ENCODE results near the gene B3GLCT. TPM values are rescaled to one million over a fixed set of nuclear protein-coding genes. Genes with fewer than 3 reads are reported as not detected.

The B3GLCT gene
- total RNA-seq, 4 donors from 2014 or later, result 1.6 to 5.7 (median 3.9) TPM

DNA sequence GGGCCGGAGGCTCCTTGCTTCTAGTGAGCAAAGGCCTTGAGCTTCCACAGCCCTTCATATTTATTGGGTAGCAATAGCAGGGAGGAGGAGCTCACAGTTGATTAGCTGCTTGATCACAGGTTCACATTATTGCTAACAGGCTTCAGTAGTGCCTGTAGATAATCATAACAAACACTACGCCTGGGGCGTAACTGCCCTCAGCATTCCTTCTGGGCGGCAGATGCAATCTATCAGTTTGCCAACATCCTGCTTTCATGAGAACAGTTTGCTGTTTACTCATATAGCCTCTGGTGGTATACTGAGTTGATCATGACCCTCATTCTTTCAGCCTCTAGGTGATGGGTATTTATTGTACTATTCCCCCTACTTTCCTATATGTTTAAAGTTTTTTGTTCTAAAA, 149.4 kb downstream of the B3GLCT start:
- Histone ChIP-seq H3K4me3 (no peak overlapping the region), H3K27me3 (peaks cover 10% of the 10 kb centered on the region), H3K27ac (no peak overlapping the region), H3K4me1 (no peaks in the 10 kb centered on the region), H3K9me3 (no peaks in the 10 kb centered on the region), H3K36me3 (no peaks in the 10 kb centered on the region)
- no peak for DNase-seq
- 60 to 82% methylated on average over 1 to 4 of the region's 4 CpGs for WGBS, 2 donors (ENCODE audit: low coverage in 1 of 2)
- in situ Hi-C loops (cut with MboI; ENCODE audit: low pct_ligation_motif_present in 1 of 4, low pct_unique_long_range_greater_than_20kb in 1 of 4, low sequenced_read_pairs in 3 of 4), result no loop called here
- no peak for TF ChIP-seq EP300 (IDR thresholded peaks at IDR 0.05; ENCODE audit: low read depth)
- no peak for TF ChIP-seq POLR2A (IDR thresholded peaks at IDR 0.05)
- no peak for TF ChIP-seq POLR2AphosphoS5 (IDR thresholded peaks at IDR 0.05)
- TF ChIP-seq, protein P1, sequence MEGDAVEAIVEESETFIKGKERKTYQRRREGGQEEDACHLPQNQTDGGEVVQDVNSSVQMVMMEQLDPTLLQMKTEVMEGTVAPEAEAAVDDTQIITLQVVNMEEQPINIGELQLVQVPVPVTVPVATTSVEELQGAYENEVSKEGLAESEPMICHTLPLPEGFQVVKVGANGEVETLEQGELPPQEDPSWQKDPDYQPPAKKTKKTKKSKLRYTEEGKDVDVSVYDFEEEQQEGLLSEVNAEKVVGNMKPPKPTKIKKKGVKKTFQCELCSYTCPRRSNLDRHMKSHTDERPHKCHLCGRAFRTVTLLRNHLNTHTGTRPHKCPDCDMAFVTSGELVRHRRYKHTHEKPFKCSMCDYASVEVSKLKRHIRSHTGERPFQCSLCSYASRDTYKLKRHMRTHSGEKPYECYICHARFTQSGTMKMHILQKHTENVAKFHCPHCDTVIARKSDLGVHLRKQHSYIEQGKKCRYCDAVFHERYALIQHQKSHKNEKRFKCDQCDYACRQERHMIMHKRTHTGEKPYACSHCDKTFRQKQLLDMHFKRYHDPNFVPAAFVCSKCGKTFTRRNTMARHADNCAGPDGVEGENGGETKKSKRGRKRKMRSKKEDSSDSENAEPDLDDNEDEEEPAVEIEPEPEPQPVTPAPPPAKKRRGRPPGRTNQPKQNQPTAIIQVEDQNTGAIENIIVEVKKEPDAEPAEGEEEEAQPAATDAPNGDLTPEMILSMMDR (IDR thresholded peaks at IDR 0.05), result no peak
- intact Hi-C loops (cut with DNase I; ENCODE audit: low total_unique reads), result no loop called here

DNA sequence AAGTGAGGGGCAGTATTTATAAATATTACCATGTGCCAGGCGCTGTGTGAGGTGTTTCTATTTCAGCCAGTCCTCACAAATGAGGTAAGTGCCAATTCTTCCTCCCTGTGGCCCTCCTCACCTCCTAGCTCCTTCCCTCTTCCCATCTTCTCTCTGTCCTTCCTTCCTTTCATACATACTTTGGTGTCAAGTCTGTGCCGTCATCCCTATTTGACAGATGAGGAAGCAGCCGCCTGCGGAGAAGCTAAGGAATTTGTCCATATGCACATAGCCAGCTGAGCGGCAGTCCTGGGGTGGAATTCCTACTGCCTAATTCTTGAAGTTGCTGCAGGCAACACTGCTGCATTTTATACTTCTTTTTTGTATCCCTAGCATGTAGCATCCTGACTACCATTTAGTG, 150.8 kb downstream of the B3GLCT start:
- H3K4me1 ChIP-seq, result no peaks in the 10 kb centered on the region
- in situ Hi-C loops (cut with MboI; ENCODE audit: low pct_ligation_motif_present in 1 of 4, low pct_unique_long_range_greater_than_20kb in 1 of 4, low sequenced_read_pairs in 3 of 4), result no loop called here
- no peak overlapping the region for H3K4me3 ChIP-seq
- no peaks in the 10 kb centered on the region for H3K36me3 ChIP-seq
- DNase-seq, result no peak
- 84 to 92% methylated on average over 4 to 5 of the region's 5 CpGs for WGBS, 2 donors (ENCODE audit: low coverage in 1 of 2)
- H3K9me3 ChIP-seq, result peaks cover 7% of the 10 kb centered on the region in 2 donors
- H3K27ac ChIP-seq, result no peak overlapping the region
- intact Hi-C loops (cut with DNase I; ENCODE audit: low total_unique reads), result no loop called here
- TF ChIP-seq POLR2A (IDR thresholded peaks at IDR 0.05), result no peak
- TF ChIP-seq, protein P1 (IDR thresholded peaks at IDR 0.05), result no peak
- no peak for TF ChIP-seq POLR2AphosphoS5 (IDR thresholded peaks at IDR 0.05)
- TF ChIP-seq EP300 (IDR thresholded peaks at IDR 0.05; ENCODE audit: low read depth), result no peak
- H3K27me3 ChIP-seq, result peaks cover 10% of the 10 kb centered on the region

DNA sequence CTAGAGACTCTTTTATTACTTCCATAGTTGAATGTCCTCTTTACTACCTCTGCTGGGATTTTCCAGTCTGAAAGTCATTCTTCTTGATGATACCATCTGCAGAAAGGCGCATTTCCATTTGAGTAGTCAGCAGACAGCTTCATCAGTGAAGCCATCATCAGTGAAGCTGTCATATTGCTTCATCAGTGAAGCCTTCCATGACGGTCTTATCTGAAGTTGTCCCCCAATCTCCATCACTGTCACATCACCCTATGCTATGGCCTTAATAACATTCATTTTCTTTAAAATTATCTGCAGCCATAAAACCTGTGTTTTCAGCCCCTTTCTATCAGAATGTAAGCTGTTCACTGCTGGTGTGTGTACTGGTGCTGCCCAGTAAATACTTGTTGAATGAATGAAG, 151.6 kb downstream of the B3GLCT start:
- DNase-seq, result no peak
- Histone ChIP-seq H3K27me3 (peaks cover 10% of the 10 kb centered on the region), H3K4me1 (no peaks in the 10 kb centered on the region), H3K27ac (no peak overlapping the region), H3K36me3 (no peaks in the 10 kb centered on the region), H3K4me3 (no peak overlapping the region), H3K9me3 (peaks cover 7 to 9% of the 10 kb centered on the region in 2 donors)
- intact Hi-C loops (cut with DNase I; ENCODE audit: low total_unique reads), result no loop called here
- in situ Hi-C loops (cut with MboI; ENCODE audit: low pct_ligation_motif_present in 1 of 4, low pct_unique_long_range_greater_than_20kb in 1 of 4, low sequenced_read_pairs in 3 of 4), result no loop called here
- TF ChIP-seq EP300 (IDR thresholded peaks at IDR 0.05; ENCODE audit: low read depth) (no peak), POLR2AphosphoS5 (IDR thresholded peaks at IDR 0.05) (no peak), POLR2A (IDR thresholded peaks at IDR 0.05) (no peak)
- TF ChIP-seq, protein P1 (IDR thresholded peaks at IDR 0.05), result no peak
- WGBS, 2 donors (ENCODE audit: low coverage in 1 of 2), result 75 to 83% methylated on average over 2 of the region's 2 CpGs

DNA sequence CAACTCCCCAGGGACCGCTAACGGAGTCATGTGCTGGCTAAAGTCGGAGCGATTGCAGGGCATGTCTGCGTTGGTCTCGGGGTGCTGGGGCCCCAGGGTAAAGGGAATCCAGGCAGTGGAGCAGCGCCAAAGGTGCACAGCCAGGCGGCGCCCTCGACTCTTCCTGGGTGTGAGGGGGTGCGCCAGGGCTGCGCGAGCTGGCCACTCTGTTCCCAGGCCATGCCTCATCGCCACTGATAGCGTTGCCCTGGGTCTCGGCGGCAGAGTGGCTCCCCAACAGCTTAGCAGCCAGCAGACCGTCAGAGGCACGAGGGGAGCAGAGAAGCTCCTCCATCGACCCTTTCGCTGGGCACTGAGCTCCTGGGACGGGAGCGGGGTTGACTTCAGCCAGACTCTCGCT, 152.7 kb downstream of the B3GLCT start:
- Histone ChIP-seq H3K4me1 (no peaks in the 10 kb centered on the region), H3K36me3 (no peaks in the 10 kb centered on the region), H3K9me3 (peaks cover 7 to 9% of the 10 kb centered on the region in 2 donors), H3K4me3 (no peak overlapping the region), H3K27me3 (peaks cover 10% of the 10 kb centered on the region), H3K27ac (no peak overlapping the region)
- TF ChIP-seq EP300 (IDR thresholded peaks at IDR 0.05; ENCODE audit: low read depth) (no peak), POLR2AphosphoS5 (IDR thresholded peaks at IDR 0.05) (no peak), POLR2A (IDR thresholded peaks at IDR 0.05) (no peak)
- TF ChIP-seq, protein P1 (IDR thresholded peaks at IDR 0.05), result no peak
- intact Hi-C loops (cut with DNase I; ENCODE audit: low total_unique reads) (no loop called here), in situ Hi-C loops (cut with MboI; ENCODE audit: low pct_ligation_motif_present in 1 of 4, low pct_unique_long_range_greater_than_20kb in 1 of 4, low sequenced_read_pairs in 3 of 4) (no loop called here)
- DNase-seq, result no peak
- 40% methylated on average over 15 of the region's 24 CpGs; no CpG with 5 or more reads in 1 of the 2 donors for WGBS, 2 donors (ENCODE audit: low coverage in 1 of 2)
